ENCODE data around the gene ZNF48.
A peak's percentile ranks its signal among the peaks of the same experiment; 100 is the strongest.

- TF ChIP-seq CTCF (IDR thresholded peaks at IDR 0.05 in 4 of 5, conservative IDR thresholded peaks at IDR 0.05 in 1 of 5) (peak in 2 of 5 experiments; percentile 23 to 27), POLR2A (IDR thresholded peaks at IDR 0.05) (peak; percentile 85 to 91)
Measured at GRCh38 chr16:30369938-30370455, 25.2 kb upstream of the ZNF48 start.

Data from gastrocnemius medialis (tissue), 4 donors.